Astrocyte of the spinal cord (primary cell): ENCODE data around the gene SNPH.

Source experiments
- DNase-seq: peaks from one replicate; pipeline ENCODE4 v3.0.0; 2011; ENCODE audit warnings: low read depth, low spot score
- H3K4me3 ChIP-seq: 2 replicates; pipeline ENCODE4 v1.5.1; 2011; ENCODE audit warnings: low read depth, mild to moderate bottlenecking, low read length, moderate library complexity
- CTCF ChIP-seq: IDR thresholded peaks from 2 replicates; pipeline ENCODE4 v1.5.1; 2012; ENCODE audit warnings: low read depth, mild to moderate bottlenecking, low read length, inconsistent platforms
- in situ Hi-C: cut with HindIII; loops from 2 replicates; pipeline ENCODE4 v1.10.0; 2017; ENCODE audit warnings: low sequenced_read_pairs

SNPH gene

GRCh38 chr20:1229541-1229940 is 36.6 kb upstream of the SNPH start:
- in situ Hi-C loops, result no loop called here
- no peak for TF ChIP-seq CTCF
- DNase-seq, result no peak
- no peak overlapping the region for H3K4me3 ChIP-seq

- TF ChIP-seq CTCF, result no peak
- in situ Hi-C loops, result no loop called here
These were observed 33.6 kb upstream of the SNPH start for GRCh38 chr20:1232286-1233111.

GRCh38 chr20:1240549-1240948 is 25.5 kb upstream of the SNPH start:
- no peak for DNase-seq
- TF ChIP-seq CTCF, result no peak
- no peak overlapping the region for H3K4me3 ChIP-seq
- in situ Hi-C loops, result no loop called here

More at GRCh38 chr20:1232286-1233111, 33.6 kb upstream of the SNPH start:
- H3K4me3 ChIP-seq, result no peak overlapping the region
- no peak for DNase-seq

- DNase-seq, result no peak
- TF ChIP-seq CTCF, result no peak
- in situ Hi-C loops, result no loop called here
- no peak overlapping the region for H3K4me3 ChIP-seq
These were observed 24.6 kb upstream of the SNPH start for GRCh38 chr20:1241456-1241855.

- in situ Hi-C loops, result no loop called here
These were observed 24.0 kb upstream of the SNPH start for GRCh38 chr20:1242099-1242498.

GRCh38 chr20:1242530-1242929 is 23.6 kb upstream of the SNPH start:
- in situ Hi-C loops, result no loop called here
- H3K4me3 ChIP-seq, result no peak overlapping the region
- peak; percentile 76 for DNase-seq
- TF ChIP-seq CTCF, result no peak

More at GRCh38 chr20:1242099-1242498, 24.0 kb upstream of the SNPH start:
- no peak overlapping the region for H3K4me3 ChIP-seq
- no peak for DNase-seq
- TF ChIP-seq CTCF, result no peak
